GM12872 (cell line): ENCODE measurements around the gene NR4A1.
A peak's percentile ranks its signal among the peaks of the same experiment; 100 is the strongest.

Experiments
- CTCF ChIP-seq: IDR thresholded peaks from 3 replicates; pipeline ENCODE4 v1.5.1; 2011; ENCODE audit warnings: low read depth, mild to moderate bottlenecking, low read length, moderate library complexity; ENCODE audit not compliant: insufficient read depth

NR4A1 gene

GRCh38 chr12:52050758-52051541 lies at the start of gene NR4A1:
TSS of gene NR4A1 (plus strand) at chr12:52051442. CDS start at chr12:52054329, 2,887 bp downstream.
- TF ChIP-seq CTCF, result peak; percentile 23; the same call in 1 of the 3 replicates

- TF ChIP-seq CTCF, result no peak
Measured at GRCh38 chr12:52003016-52003550, 48.2 kb upstream of the NR4A1 start.

- TF ChIP-seq CTCF, result no peak
Measured at GRCh38 chr12:52003591-52003990, 47.7 kb upstream of the NR4A1 start.

GRCh38 chr12:52004042-52004648 lies 47.1 kb upstream of the NR4A1 start:
- peak; percentile 58 for TF ChIP-seq CTCF

- TF ChIP-seq CTCF, result no peak
Measured at GRCh38 chr12:52005218-52005902, 45.9 kb upstream of the NR4A1 start.

- TF ChIP-seq CTCF, result 0 out of 3 replicates have a peak, but pooled peaks have one; percentile 17
Measured at GRCh38 chr12:52005903-52006703, 45.1 kb upstream of the NR4A1 start.
